Tibial nerve (tissue), 4 donors: ENCODE data around the gene AQP11. TPM values are rescaled to one million over a fixed set of nuclear protein-coding genes. Genes with fewer than 3 reads are reported as not detected.
A peak's percentile ranks its signal among the peaks of the same experiment; 100 is the strongest.

Experiments
- DNase-seq, 2 donors: peaks; one replicate each; pipeline ENCODE4 v3.0.0-alpha.2; 2019; ENCODE audit warnings: low spot score in 2 of 2
- H3K27ac ChIP-seq, 4 donors: fragments of 200-600 bp; sonication (generic) in 3 of 4; one replicate each; pipeline ENCODE4 v1.5.1; 2017 to 2019; ENCODE audit warnings: mild to moderate bottlenecking in 1 of 4
- H3K27me3 ChIP-seq, 2 donors: fragments of 200-600 bp; sonication (generic) in 1 of 2; one replicate each; pipeline versions ENCODE4 v1.5.1 to v1.6.0; 2017 to 2019
- H3K36me3 ChIP-seq, 3 donors: fragments of 200-600 bp; sonication (generic); one replicate each; pipeline ENCODE4 v1.5.1; 2018 to 2019
- H3K4me1 ChIP-seq, 4 donors: fragments of 200-600 bp; sonication (generic) in 3 of 4; one replicate each; pipeline ENCODE4 v1.5.1; 2017 to 2019
- H3K4me3 ChIP-seq, 4 donors: fragments of 200-600 bp; sonication (generic) in 3 of 4; one replicate each; pipeline ENCODE4 v1.5.1; 2017 to 2019; ENCODE audit warnings: mild to moderate bottlenecking in 1 of 4, moderate library complexity in 1 of 4
- H3K9me3 ChIP-seq, 4 donors: fragments of 200-600 bp; sonication (generic) in 3 of 4; one replicate each; pipeline ENCODE4 v1.5.1; 2017 to 2019
- CTCF ChIP-seq, 5 experiments: fragments of 200-600 bp in 3 of 5; fragments of 450-650 bp in 2 of 5; sonication (generic) in 3 of 5; IDR thresholded peaks; one replicate each; pipeline ENCODE4 v1.5.1; 2016 to 2019; ENCODE audit warnings: antibody characterized with exemption in 5 of 5, mild to moderate bottlenecking in 3 of 5, moderate library complexity in 2 of 5
- EP300 ChIP-seq, 2 donors: sonication (generic); formaldehyde crosslinking; IDR thresholded peaks; one replicate each; pipeline ENCODE4 v1.6.1; 2017; ENCODE audit warnings: antibody characterized with exemption in 2 of 2, mild to moderate bottlenecking in 1 of 2
- POLR2A ChIP-seq, 2 donors: fragments of 450-650 bp; IDR thresholded peaks; one replicate each; pipeline ENCODE4 v1.6.1; 2017; ENCODE audit warnings: antibody characterized with exemption in 2 of 2, mild to moderate bottlenecking in 2 of 2, moderate library complexity in 2 of 2
- WGBS, 2 donors: methylation state at CpG; one replicate each; pipeline ENCODE4 v1.1.5; 2018; 5-methylcytosine and 5-hydroxymethylcytosine counted together
- total RNA-seq, 4 donors: library from RNA; depleted of rRNA; stranded (reverse); fragments of >200 nt; gene quantifications; one replicate each; pipeline ENCODE4 v1.1.0, GENCODE V29; 2016

Gene AQP11
- total RNA-seq, 4 donors from 2014 or later = 0.78 to 3.3 (median 1.6) TPM

GRCh38 chr11:77596626-77597025 is 6.9 kb downstream of the AQP11 start:
- H3K4me3 ChIP-seq = no peak overlapping the region
- WGBS, 2 donors = 94 to 97% methylated on average over 2 of the region's 2 CpGs
- no peaks in the 10 kb centered on the region for H3K9me3 ChIP-seq
- TF ChIP-seq EP300 (IDR thresholded peaks at IDR 0.05) (no peak), CTCF (IDR thresholded peaks at IDR 0.05) (no peak), POLR2A (IDR thresholded peaks at IDR 0.05) (no peak)
- no peak overlapping the region for H3K27ac ChIP-seq
- H3K4me1 ChIP-seq = peaks cover 0 to 5% (median 2%) of the 10 kb centered on the region in 4 donors
- DNase-seq = no peak
- peaks cover 0 to 13% (median 0%) of the 10 kb centered on the region in 3 donors for H3K36me3 ChIP-seq
- no peaks in the 10 kb centered on the region for H3K27me3 ChIP-seq

- no peak overlapping the region for H3K27ac ChIP-seq
- no peak overlapping the region for H3K4me3 ChIP-seq
- 87 to 97% methylated on average over 2 of the region's 2 CpGs for WGBS, 2 donors
- H3K36me3 ChIP-seq = peaks cover 0 to 13% (median 0%) of the 10 kb centered on the region in 3 donors
- H3K27me3 ChIP-seq = no peaks in the 10 kb centered on the region
- TF ChIP-seq CTCF (IDR thresholded peaks at IDR 0.05) (no peak), POLR2A (IDR thresholded peaks at IDR 0.05) (no peak)
- H3K4me1 ChIP-seq = peaks cover 0 to 19% (median 4%) of the 10 kb centered on the region in 4 donors
- no peak for DNase-seq
- no peaks in the 10 kb centered on the region for H3K9me3 ChIP-seq
Observed at GRCh38 chr11:77598195-77598594, 8.4 kb downstream of the AQP11 start.

- Histone ChIP-seq H3K27me3 (no peaks in the 10 kb centered on the region), H3K4me3 (no peak overlapping the region), H3K27ac (peak overlapping the region; percentile 3 to 83 (median 61)), H3K9me3 (no peaks in the 10 kb centered on the region), H3K36me3 (peaks cover 0 to 17% (median 0%) of the 10 kb centered on the region in 3 donors), H3K4me1 (peaks cover 0 to 22% (median 4%) of the 10 kb centered on the region in 4 donors)
- WGBS, 2 donors = 58 to 61% methylated on average over 3 of the region's 3 CpGs
- no peak for TF ChIP-seq POLR2A (IDR thresholded peaks at IDR 0.05)
- peak in 1 of 2 donors; percentile 30 for TF ChIP-seq EP300 (IDR thresholded peaks at IDR 0.05)
- no peak for TF ChIP-seq CTCF (IDR thresholded peaks at IDR 0.05)
- DNase-seq = no peak
Observed at GRCh38 chr11:77602381-77603088, 12.8 kb downstream of the AQP11 start.

GRCh38 chr11:77604281-77604680 is 14.5 kb downstream of the AQP11 start:
- whole genome bisulfite sequencing, 2 donors = 89 to 93% methylated on average over 2 of the region's 2 CpGs
- no peak for DNase-seq
- H3K4me1 ChIP-seq = peaks cover 0 to 22% (median 4%) of the 10 kb centered on the region in 4 donors
- H3K4me3 ChIP-seq = no peak overlapping the region
- peaks cover 0 to 31% (median 0%) of the 10 kb centered on the region in 3 donors for H3K36me3 ChIP-seq
- H3K27me3 ChIP-seq = no peaks in the 10 kb centered on the region
- no peak for TF ChIP-seq EP300 (IDR thresholded peaks at IDR 0.05)
- no peak for TF ChIP-seq POLR2A (IDR thresholded peaks at IDR 0.05)
- TF ChIP-seq CTCF (IDR thresholded peaks at IDR 0.05) = no peak
- H3K27ac ChIP-seq = peak overlapping the region in 1 of 4 donors; percentile 83
- H3K9me3 ChIP-seq = no peaks in the 10 kb centered on the region

DNA sequence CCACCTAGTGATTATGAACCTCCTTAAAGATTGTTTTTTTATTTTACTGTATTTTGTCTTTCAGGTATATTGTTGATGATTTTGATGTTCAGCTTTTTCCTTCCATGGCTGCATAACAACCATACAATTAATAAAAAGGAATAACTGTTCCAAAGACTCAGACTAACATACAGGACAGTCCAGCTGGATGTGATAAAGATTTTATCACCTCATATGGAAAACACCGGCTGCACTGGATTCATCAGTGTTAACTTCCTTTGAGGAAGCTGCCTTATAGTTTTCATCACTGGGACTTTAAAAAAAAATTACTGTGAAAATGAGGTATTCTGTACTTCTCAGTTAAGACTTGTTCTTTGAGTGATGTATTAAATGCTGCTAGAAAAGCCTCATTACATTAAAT is 19.5 kb downstream of the AQP11 start:
- Histone ChIP-seq H3K36me3 (peaks cover 0 to 66% (median 3%) of the 10 kb centered on the region in 3 donors), H3K4me3 (no peak overlapping the region), H3K27ac (no peak overlapping the region), H3K4me1 (no peaks in the 10 kb centered on the region), H3K9me3 (no peaks in the 10 kb centered on the region), H3K27me3 (no peaks in the 10 kb centered on the region)
- 65 to 73% methylated on average over 1 of the region's 1 CpG for whole genome bisulfite sequencing, 2 donors
- no peak for DNase-seq
- TF ChIP-seq EP300 (IDR thresholded peaks at IDR 0.05) = no peak
- TF ChIP-seq POLR2A (IDR thresholded peaks at IDR 0.05) = no peak
- no peak for TF ChIP-seq CTCF (IDR thresholded peaks at IDR 0.05)
